Activated CD4-positive, alpha-beta memory T cell treated with anti-CD3 and anti-CD28 coated beads, Interleukin-2, amount 10 ng/mL, durations not matched to agents 7 days and 5 days (primary cell): Measurements from ENCODE around the gene RICTOR. TPM values are rescaled to one million over a fixed set of nuclear protein-coding genes. Genes with fewer than 3 reads are reported as not detected.
"Not testable (repeated sequence)": the region's sequence is repeated elsewhere in the genome, so short reads cannot be mapped to it uniquely, and the experiment has no call there.

Source experiments
- CTCF ChIA-PET: fragments of 350-600 bp; sonication (Branson Sonifier 250); formaldehyde crosslinking; loops from one replicate; lab custom pipeline; 2021; ENCODE audit warnings: antibody characterized with exemption, inconsistent platforms; lab: Charles Lee
- POLR2A ChIA-PET: fragments of 350-600 bp; sonication (Branson Sonifier 250); formaldehyde crosslinking; loops from one replicate; lab custom pipeline; 2021; ENCODE audit warnings: antibody characterized with exemption; lab: Charles Lee
- DNase-seq: peaks from one replicate; pipeline ENCODE4 v3.0.0-alpha.2; 2020
- H3K27ac Mint-ChIP-seq: one replicate; pipeline ENCODE4 v1.8.0; 2021; ENCODE audit warnings: mild to moderate bottlenecking, mixed read lengths
- H3K27me3 Mint-ChIP-seq: one replicate; pipeline ENCODE4 v1.8.0; 2021; ENCODE audit warnings: mixed read lengths
- H3K36me3 Mint-ChIP-seq: one replicate; pipeline ENCODE4 v1.8.0; 2021; ENCODE audit warnings: low read depth, mixed read lengths
- H3K4me1 Mint-ChIP-seq: one replicate; pipeline ENCODE4 v1.8.0; 2021; ENCODE audit warnings: mixed read lengths
- H3K4me3 Mint-ChIP-seq: one replicate; pipeline ENCODE4 v1.8.0; 2021; ENCODE audit warnings: mild to moderate bottlenecking, mixed read lengths
- H3K9me3 Mint-ChIP-seq: one replicate; pipeline ENCODE4 v1.8.0; 2021; ENCODE audit warnings: mixed read lengths
- total RNA-seq, 2 experiments: library from RNA; stranded (reverse); gene quantifications; one replicate each; pipeline ENCODE4 v1.2.3, GENCODE V29; 2021

The RICTOR gene
- total RNA-seq, 2 experiments from 2014 or later = 50.4 to 56.4 TPM

DNA sequence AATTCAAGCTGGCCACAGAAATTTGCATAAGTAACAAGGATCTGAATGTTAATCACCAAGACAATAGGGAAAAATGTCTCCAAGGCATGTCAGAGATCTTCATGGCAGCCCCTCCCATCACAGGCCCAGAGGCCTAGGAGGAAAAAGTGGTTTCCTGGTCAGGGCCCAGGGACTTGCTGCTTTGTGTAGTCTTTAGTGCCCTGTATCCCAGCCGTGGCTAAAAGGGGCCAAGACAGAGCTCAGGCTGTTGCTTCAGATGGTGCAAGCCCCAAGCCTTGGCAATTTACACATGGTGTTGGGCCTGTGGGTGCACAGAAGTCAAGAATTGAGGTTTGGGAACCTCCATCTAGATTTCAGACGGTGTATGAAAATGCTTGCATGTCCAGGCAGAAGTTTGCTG, 63.2 kb downstream of the RICTOR start:
- H3K9me3 Mint-ChIP-seq = peaks cover 28% of the 10 kb centered on the region
- H3K27ac Mint-ChIP-seq, H3K4me3 Mint-ChIP-seq, POLR2A ChIA-PET, H3K27me3 Mint-ChIP-seq, CTCF ChIA-PET, H3K4me1 Mint-ChIP-seq, DNase-seq: not testable (repeated sequence)
- H3K36me3 Mint-ChIP-seq = peaks cover 46% of the 10 kb centered on the region

DNA sequence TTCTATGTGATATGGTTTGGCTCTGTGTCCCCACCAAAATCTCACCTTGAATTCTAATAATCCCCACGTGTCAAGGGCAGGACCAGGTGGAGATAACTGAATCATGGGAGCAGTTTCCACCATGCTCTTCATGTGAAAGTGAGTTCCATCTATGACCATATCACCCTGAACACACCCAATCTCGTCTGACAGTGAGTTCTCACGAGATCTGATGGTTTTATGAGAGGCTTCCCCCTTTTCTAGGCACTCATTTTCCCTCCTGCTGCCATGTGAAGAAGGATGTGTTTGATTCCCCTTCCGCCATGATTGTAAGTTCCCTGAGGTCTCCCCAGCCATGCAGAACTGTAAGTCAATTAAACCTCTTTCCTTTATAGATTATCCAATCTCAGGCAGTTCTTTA, 64.2 kb downstream of the RICTOR start:
- no peaks in the 10 kb centered on the region for H3K27me3 Mint-ChIP-seq
- H3K27ac Mint-ChIP-seq = no peak overlapping the region
- H3K36me3 Mint-ChIP-seq = peaks cover 44% of the 10 kb centered on the region
- peaks cover 10% of the 10 kb centered on the region for H3K4me1 Mint-ChIP-seq
- ChIA-PET POLR2A (no interaction called here), CTCF (no interaction called here)
- H3K4me3 Mint-ChIP-seq = no peak overlapping the region
- no peak for DNase-seq
- peaks cover 28% of the 10 kb centered on the region for H3K9me3 Mint-ChIP-seq

GRCh38 chr5:39009280-39009679, 64.9 kb downstream of the RICTOR start:
- Mint-ChIP-seq H3K9me3 (peaks cover 28% of the 10 kb centered on the region), H3K4me1 (peaks cover 11% of the 10 kb centered on the region), H3K4me3 (no peak overlapping the region), H3K36me3 (peaks cover 45% of the 10 kb centered on the region), H3K27ac (no peak overlapping the region), H3K27me3 (no peaks in the 10 kb centered on the region)
- no peak for DNase-seq
- ChIA-PET CTCF (no interaction called here), POLR2A (no interaction called here)

DNA sequence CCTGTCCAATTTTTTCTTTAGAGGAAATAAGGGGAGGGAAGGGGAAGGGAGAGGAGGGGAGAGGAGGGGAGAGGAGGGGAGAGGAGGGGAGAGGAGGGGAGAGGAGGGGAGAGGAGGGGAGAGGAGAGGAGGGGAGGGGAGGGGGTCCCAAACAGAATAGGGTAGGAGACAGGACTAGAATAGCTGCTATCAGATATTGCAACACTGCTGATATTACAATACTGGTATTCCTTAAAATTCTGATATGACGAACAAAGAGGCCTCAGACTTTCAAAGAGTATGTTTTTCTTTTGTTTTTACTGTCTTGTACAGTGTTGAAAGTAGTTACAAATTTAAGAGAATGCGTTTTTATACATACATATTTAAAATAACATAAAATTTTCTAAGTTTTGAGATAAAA, 67.5 kb downstream of the RICTOR start:
- Mint-ChIP-seq H3K27me3 (no peaks in the 10 kb centered on the region), H3K4me1 (peaks cover 13% of the 10 kb centered on the region), H3K9me3 (peaks cover 15% of the 10 kb centered on the region), H3K4me3 (no peak overlapping the region), H3K27ac (no peak overlapping the region), H3K36me3 (peaks cover 39% of the 10 kb centered on the region)
- DNase-seq = no peak
- POLR2A ChIA-PET = no interaction called here
- CTCF ChIA-PET = no interaction called here

GRCh38 chr5:39005566-39006232, 68.5 kb downstream of the RICTOR start:
- H3K27me3 Mint-ChIP-seq = no peaks in the 10 kb centered on the region
- peaks cover 38% of the 10 kb centered on the region for H3K36me3 Mint-ChIP-seq
- ChIA-PET CTCF (interaction anchor here (1.2 kb wide), 1 partner anchor 40 kb away, joined by 3 read pairs; no protein-coding TSS in a partner anchor), POLR2A (no interaction called here)
- no peak overlapping the region for H3K4me3 Mint-ChIP-seq
- no peak overlapping the region for H3K27ac Mint-ChIP-seq
- H3K4me1 Mint-ChIP-seq = peaks cover 18% of the 10 kb centered on the region
- H3K9me3 Mint-ChIP-seq = peaks cover 9% of the 10 kb centered on the region
- no peak for DNase-seq

DNA sequence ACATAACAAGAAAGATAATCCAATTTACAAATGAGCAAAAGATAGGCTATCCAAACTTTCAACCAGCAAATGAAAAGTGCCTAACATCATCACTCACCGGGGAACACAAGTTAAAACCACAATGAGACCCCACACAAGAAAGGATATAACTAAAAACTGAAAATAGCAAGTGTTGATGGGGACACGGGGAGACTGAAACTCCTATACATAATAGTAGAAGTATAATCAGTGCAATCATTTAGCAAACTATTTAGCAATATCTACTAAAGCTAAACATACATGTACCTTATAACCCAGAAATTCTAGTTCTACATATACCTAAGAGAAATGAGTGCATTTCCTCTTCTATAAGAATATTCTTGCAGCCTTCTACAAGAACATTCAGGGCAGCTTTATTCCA, 72.5 kb downstream of the RICTOR start:
- Mint-ChIP-seq H3K27ac (no peak overlapping the region), H3K9me3 (no peaks in the 10 kb centered on the region), H3K4me1 (peaks cover 18% of the 10 kb centered on the region), H3K4me3 (no peak overlapping the region), H3K27me3 (no peaks in the 10 kb centered on the region), H3K36me3 (peaks cover 46% of the 10 kb centered on the region)
- POLR2A ChIA-PET = no interaction called here
- no peak for DNase-seq
- CTCF ChIA-PET = interaction anchor here (1.3 kb wide), 1 partner anchor 281 kb away, joined by 3 read pairs; no protein-coding TSS in a partner anchor

GRCh38 chr5:38999037-38999436, 75.2 kb downstream of the RICTOR start:
- ChIA-PET CTCF (interaction anchor here (0.6 to 1.4 kb wide), 2 partner anchors 81 to 149 kb away, joined by 5 to 6 read pairs; no protein-coding TSS in a partner anchor), POLR2A (no interaction called here)
- Mint-ChIP-seq H3K36me3 (peaks cover 55% of the 10 kb centered on the region), H3K27ac (no peak overlapping the region), H3K4me1 (peaks cover 6% of the 10 kb centered on the region), H3K9me3 (no peaks in the 10 kb centered on the region), H3K4me3 (no peak overlapping the region), H3K27me3 (no peaks in the 10 kb centered on the region)
- DNase-seq = no peak

GRCh38 chr5:38997591-38997990, 76.6 kb downstream of the RICTOR start:
- Mint-ChIP-seq H3K9me3 (no peaks in the 10 kb centered on the region), H3K27ac (no peak overlapping the region), H3K4me3 (no peak overlapping the region), H3K36me3 (peaks cover 61% of the 10 kb centered on the region), H3K4me1 (peaks cover 9% of the 10 kb centered on the region), H3K27me3 (no peaks in the 10 kb centered on the region)
- CTCF ChIA-PET = no interaction called here
- DNase-seq = no peak
- POLR2A ChIA-PET = no interaction called here

DNA sequence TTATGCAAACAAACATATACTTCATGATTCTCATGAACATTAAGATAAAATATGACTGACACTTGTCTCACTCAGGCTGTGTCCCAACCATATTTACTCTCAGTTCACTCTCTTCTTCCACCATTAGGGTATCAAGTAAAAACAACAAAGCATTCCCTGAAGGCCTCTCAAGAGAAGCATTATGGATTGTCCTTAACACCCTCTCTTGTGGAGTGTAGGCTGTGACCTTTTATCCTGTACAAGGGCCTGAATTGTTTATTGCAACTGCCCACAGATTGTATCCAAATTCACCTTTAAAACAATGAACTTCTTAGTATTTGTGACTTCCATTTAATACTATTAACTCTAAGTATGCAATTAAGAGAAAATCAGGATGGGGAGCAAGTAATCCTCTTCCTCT, 78.1 kb downstream of the RICTOR start:
- ChIA-PET CTCF (no interaction called here), POLR2A (no interaction called here)
- Mint-ChIP-seq H3K4me1 (peaks cover 4% of the 10 kb centered on the region), H3K36me3 (peaks cover 55% of the 10 kb centered on the region), H3K27ac (no peak overlapping the region), H3K4me3 (no peak overlapping the region), H3K9me3 (no peaks in the 10 kb centered on the region), H3K27me3 (no peaks in the 10 kb centered on the region)
- no peak for DNase-seq

GRCh38 chr5:38994324-38994927, 79.8 kb downstream of the RICTOR start:
- H3K4me1 Mint-ChIP-seq = peaks cover 4% of the 10 kb centered on the region
- CTCF ChIA-PET = interaction anchor here (0.6 kb wide), 1 partner anchor 18 kb away, joined by 3 read pairs; no protein-coding TSS in a partner anchor
- H3K4me3 Mint-ChIP-seq = no peak overlapping the region
- no peaks in the 10 kb centered on the region for H3K27me3 Mint-ChIP-seq
- H3K27ac Mint-ChIP-seq = no peak overlapping the region
- POLR2A ChIA-PET = no interaction called here
- peak; percentile 29 for DNase-seq
- H3K9me3 Mint-ChIP-seq = peaks cover 6% of the 10 kb centered on the region
- peaks cover 55% of the 10 kb centered on the region for H3K36me3 Mint-ChIP-seq

- H3K4me3 Mint-ChIP-seq, H3K4me1 Mint-ChIP-seq, DNase-seq, H3K27ac Mint-ChIP-seq, H3K27me3 Mint-ChIP-seq, POLR2A ChIA-PET, CTCF ChIA-PET: not testable (repeated sequence)
- peaks cover 69% of the 10 kb centered on the region for H3K36me3 Mint-ChIP-seq
- peaks cover 21% of the 10 kb centered on the region for H3K9me3 Mint-ChIP-seq
Observed at GRCh38 chr5:38989974-38990719, 84.1 kb downstream of the RICTOR start.

GRCh38 chr5:38985909-38986452, 88.2 kb downstream of the RICTOR start:
- POLR2A ChIA-PET = no interaction called here

GRCh38 chr5:38979535-38979934, 94.7 kb downstream of the RICTOR start:
- Mint-ChIP-seq H3K4me3 (no peak overlapping the region), H3K4me1 (peaks cover 6% of the 10 kb centered on the region), H3K36me3 (peaks cover 32% of the 10 kb centered on the region), H3K9me3 (no peaks in the 10 kb centered on the region), H3K27ac (no peak overlapping the region), H3K27me3 (no peaks in the 10 kb centered on the region)
- ChIA-PET CTCF (no interaction called here), POLR2A (no interaction called here)
- no peak for DNase-seq

More at GRCh38 chr5:38985909-38986452, 88.2 kb downstream of the RICTOR start:
- H3K9me3 Mint-ChIP-seq = peaks cover 21% of the 10 kb centered on the region
- no peak for DNase-seq
- H3K36me3 Mint-ChIP-seq = peaks cover 49% of the 10 kb centered on the region
- H3K4me3 Mint-ChIP-seq = no peak overlapping the region
- no peak overlapping the region for H3K27ac Mint-ChIP-seq
- no peaks in the 10 kb centered on the region for H3K27me3 Mint-ChIP-seq
- CTCF ChIA-PET = no interaction called here
- H3K4me1 Mint-ChIP-seq = no peaks in the 10 kb centered on the region
